CD14-positive monocyte (primary cell): Measurements from ENCODE around the gene CNIH3. TPM values are rescaled to one million over a fixed set of nuclear protein-coding genes. Genes with fewer than 3 reads are reported as not detected.

ENCODE experiments used
- DNase-seq, 3 donors: peaks; one replicate each; pipeline ENCODE4 v3.0.0-alpha.2; 2011 to 2022
- H2AFZ ChIP-seq: 2 replicates; pipeline ENCODE4 v1.6.0; 2012; ENCODE audit warnings: mild to moderate bottlenecking, low read depth, low read length, inconsistent platforms; ENCODE audit not compliant: insufficient read depth, poor library complexity, severe bottlenecking
- H3K27ac ChIP-seq, 2 donors: 1 replicate in 1 of 2; 2 replicates in 1 of 2; pipeline ENCODE4 v1.5.1; 2012 to 2013; ENCODE audit warnings: low read length in 2 of 2, control low read depth in 1 of 2, inconsistent platforms in 1 of 2, low read depth in 1 of 2, mild to moderate bottlenecking in 1 of 2
- H3K27me3 ChIP-seq, 2 donors: one replicate each; pipeline versions ENCODE4 v1.6.0 to v1.6.1; 2011 to 2013; ENCODE audit warnings: low read length in 2 of 2; ENCODE audit not compliant: control insufficient read depth in 2 of 2, insufficient read depth in 2 of 2
- H3K36me3 ChIP-seq, 2 donors: replicated peaks in 1 of 2; 1 replicate in 1 of 2; 2 replicates in 1 of 2; pipeline versions ENCODE4 v1.5.1 to v1.6.1; 2012 to 2013; ENCODE audit warnings: low read length in 2 of 2, control low read depth in 1 of 2, inconsistent platforms in 1 of 2, mild to moderate bottlenecking in 1 of 2; ENCODE audit not compliant: insufficient read depth in 2 of 2, control insufficient read depth in 1 of 2
- H3K4me1 ChIP-seq, 2 donors: 1 replicate in 1 of 2; 2 replicates in 1 of 2; pipeline versions ENCODE4 v1.5.1 to v1.6.1; 2012 to 2013; ENCODE audit warnings: low read length in 2 of 2, control low read depth in 1 of 2, inconsistent platforms in 1 of 2, mild to moderate bottlenecking in 1 of 2, moderate library complexity in 1 of 2; ENCODE audit not compliant: insufficient read depth in 2 of 2, control insufficient read depth in 1 of 2
- H3K4me2 ChIP-seq: replicated peaks from 2 replicates; pipeline ENCODE3; 2012; ENCODE audit warnings: low read length, moderate library complexity, mild to moderate bottlenecking; ENCODE audit not compliant: poor library complexity, severe bottlenecking; ENCODE audit errors: extremely low read depth
- H3K4me3 ChIP-seq, 3 experiments: fragments of 200-600 bp in 1 of 3; sonication (generic) in 1 of 3; replicated peaks in 1 of 3; 1 replicate in 2 of 3; 2 replicates in 1 of 3; pipeline ENCODE4 v1.5.1; 2011 to 2013; ENCODE audit warnings: low read length in 3 of 3, mild to moderate bottlenecking in 3 of 3, control low read depth in 2 of 3, low read depth in 2 of 3, inconsistent platforms in 1 of 3, moderate library complexity in 1 of 3
- H3K79me2 ChIP-seq: 2 replicates; pipeline ENCODE4 v1.6.0; 2012; ENCODE audit warnings: mild to moderate bottlenecking, control low read depth, inconsistent platforms, low read length, moderate library complexity; ENCODE audit not compliant: insufficient read depth
- H3K9ac ChIP-seq: 2 replicates; pipeline ENCODE4 v1.6.0; 2017; ENCODE audit warnings: low read length, mild to moderate bottlenecking; ENCODE audit not compliant: insufficient read depth, poor library complexity, severe bottlenecking
- H3K9me3 ChIP-seq, 2 donors: replicated peaks in 1 of 2; 1 replicate in 1 of 2; 2 replicates in 1 of 2; pipeline versions ENCODE4 v1.5.1 to v1.6.1; 2012 to 2013; ENCODE audit warnings: low read length in 2 of 2, control low read depth in 1 of 2; ENCODE audit not compliant: control insufficient read depth in 1 of 2, insufficient read depth in 1 of 2
- H4K20me1 ChIP-seq: 2 replicates; pipeline ENCODE4 v1.6.0; 2012; ENCODE audit warnings: mild to moderate bottlenecking, low read length, control low read depth, moderate library complexity; ENCODE audit not compliant: insufficient read depth
- H3K27ac Mint-ChIP-seq, 7 donors: one replicate each; pipeline ENCODE4 v1.8.0; 2020; ENCODE audit warnings: mild to moderate bottlenecking in 7 of 7, mixed read lengths in 7 of 7, moderate library complexity in 6 of 7, inconsistent platforms in 2 of 7
- H3K27me3 Mint-ChIP-seq, 3 donors: one replicate each; pipeline ENCODE4 v1.8.0; 2021 to 2022; ENCODE audit warnings: low read depth in 3 of 3, mild to moderate bottlenecking in 3 of 3, mixed read lengths in 3 of 3, moderate library complexity in 3 of 3, inconsistent platforms in 1 of 3
- H3K36me3 Mint-ChIP-seq, 2 donors: one replicate each; pipeline ENCODE4 v1.8.0; 2020; ENCODE audit warnings: mixed read lengths in 2 of 2, inconsistent platforms in 1 of 2, mild to moderate bottlenecking in 1 of 2
- H3K4me1 Mint-ChIP-seq: one replicate; pipeline ENCODE4 v1.8.0; 2020; ENCODE audit warnings: mild to moderate bottlenecking, mixed read lengths
- H3K4me3 Mint-ChIP-seq, 2 donors: one replicate each; pipeline ENCODE4 v1.8.0; 2020; ENCODE audit warnings: mild to moderate bottlenecking in 2 of 2, mixed read lengths in 2 of 2, moderate library complexity in 1 of 2
- H3K9me3 Mint-ChIP-seq, 7 donors: one replicate each; pipeline ENCODE4 v1.8.0; 2020 to 2022; ENCODE audit warnings: mixed read lengths in 7 of 7, mild to moderate bottlenecking in 6 of 7, moderate library complexity in 6 of 7, inconsistent platforms in 2 of 7
- CTCF ChIP-seq: fragments of 200-600 bp; IDR thresholded peaks from one replicate; pipeline ENCODE4 v1.8.0; 2022; ENCODE audit warnings: antibody characterized with exemption, mild to moderate bottlenecking
- WGBS: methylation state at CpG from one replicate; pipeline ENCODE4 v1.1.5; 2013; ENCODE audit warnings: missing lambda C conversion rate; ENCODE audit not compliant: insufficient coverage; 5-methylcytosine and 5-hydroxymethylcytosine counted together
- intact Hi-C, 2 donors: fragments of 100-400 bp; cut with micrococcal nuclease; formaldehyde crosslinking; loops; one replicate each; pipeline versions ENCODE4 v1.15.0 to v1.15.1; 2023
- polyA plus RNA-seq, 3 donors: library from polyadenylated mRNA; depleted of rRNA in 1 of 3; unstranded in 2 of 3; stranded (reverse) in 1 of 3; fragments of 300-500 nt in 2 of 3; fragments of >200 nt in 1 of 3; fragmentation: Illumina TruSeq in 2 of 3; gene quantifications; 1 replicate in 2 of 3; 2 replicates in 1 of 3; pipeline ENCODE4 v1.2.3, GENCODE V29; 2012 to 2021

CNIH3 gene
- polyA plus RNA-seq, 3 donors, result 0.37 TPM; not detected in 2

GRCh38 chr1:224620105-224620504, 4.0 kb downstream of the CNIH3 start:
- no peak for TF ChIP-seq CTCF
- Histone ChIP-seq H2AFZ (no peak overlapping the region), H3K4me1 (peaks cover 12 to 22% of the 10 kb centered on the region in 2 donors), H3K9me3 (peaks cover 0 to 32% of the 10 kb centered on the region in 2 donors), H3K79me2 (no peaks in the 10 kb centered on the region), H3K4me2 (no peak overlapping the region), H3K27me3 (peaks cover 48 to 60% of the 10 kb centered on the region in 2 donors), H3K4me3 (no peak overlapping the region), H3K27ac (no peak overlapping the region), H3K9ac (no peak overlapping the region), H4K20me1 (no peaks in the 10 kb centered on the region), H3K36me3 (no peaks in the 10 kb centered on the region)
- Mint-ChIP-seq H3K4me3 (no peak overlapping the region), H3K36me3 (peaks cover 3 to 10% of the 10 kb centered on the region in 2 donors), H3K27ac (no peak overlapping the region), H3K4me1 (peaks cover 29% of the 10 kb centered on the region), H3K27me3 (peaks cover 53 to 68% (median 64%) of the 10 kb centered on the region in 3 donors), H3K9me3 (peaks cover 0 to 12% (median 5%) of the 10 kb centered on the region in 7 donors)
- WGBS, result no CpG with 5 or more reads among the region's 2 CpGs
- DNase-seq, result no peak
- intact Hi-C loops, result no loop called here

GRCh38 chr1:224621813-224622682, 5.9 kb downstream of the CNIH3 start:
- no peak for DNase-seq
- WGBS, result 100% methylated on average over 1 of the region's 7 CpGs

More at GRCh38 chr1:224621813-224622682, 5.9 kb downstream of the CNIH3 start:
- no peak overlapping the region for H3K4me2 ChIP-seq
- peaks cover 37 to 51% (median 48%) of the 10 kb centered on the region in 3 donors for H3K27me3 Mint-ChIP-seq
- H3K4me1 Mint-ChIP-seq, result peaks cover 17% of the 10 kb centered on the region
- H3K4me1 ChIP-seq, result peaks cover 1 to 4% of the 10 kb centered on the region in 2 donors
- no peaks in the 10 kb centered on the region for H4K20me1 ChIP-seq
- H3K79me2 ChIP-seq, result no peaks in the 10 kb centered on the region
- H3K4me3 Mint-ChIP-seq, result no peak overlapping the region
- peaks cover 33 to 40% of the 10 kb centered on the region in 2 donors for H3K27me3 ChIP-seq
- intact Hi-C loops, result no loop called here
- H3K36me3 ChIP-seq, result no peaks in the 10 kb centered on the region
- H3K4me3 ChIP-seq, result no peak overlapping the region
- no peak overlapping the region for H3K27ac Mint-ChIP-seq
- H3K9ac ChIP-seq, result no peak overlapping the region
- no peak overlapping the region for H2AFZ ChIP-seq
- no peak overlapping the region for H3K27ac ChIP-seq
- no peak for TF ChIP-seq CTCF
- peaks cover 0 to 24% of the 10 kb centered on the region in 2 donors for H3K9me3 ChIP-seq
- H3K9me3 Mint-ChIP-seq, result peaks cover 0 to 9% (median 4%) of the 10 kb centered on the region in 7 donors
- peaks cover 0 to 3% of the 10 kb centered on the region in 2 donors for H3K36me3 Mint-ChIP-seq
